Right lobe of liver (tissue), 6 donors: Measurements from ENCODE around the gene HOXA2. TPM values are rescaled to one million over a fixed set of nuclear protein-coding genes. Genes with fewer than 3 reads are reported as not detected.

Source experiments
- ATAC-seq, 4 donors: fragments of 200-7000 bp; cut with Tn5 transposase; one replicate each; pipeline ENCODE4 v1.9.1; 2020; ENCODE audit warnings: mild to moderate bottlenecking in 4 of 4, moderate library complexity in 4 of 4
- DNase-seq, 3 donors: peaks; one replicate each; pipeline ENCODE4 v3.0.0-alpha.2; 2020
- H3K27ac ChIP-seq, 3 donors: fragments of 200-600 bp; one replicate each; pipeline ENCODE4 v1.8.0; 2022
- H3K27me3 ChIP-seq, 2 donors: fragments of 200-600 bp; one replicate each; pipeline ENCODE4 v1.8.0; 2022
- H3K36me3 ChIP-seq, 4 donors: fragments of 200-600 bp; sonication (generic) in 1 of 4; one replicate each; pipeline versions ENCODE4 v1.5.1 to v1.8.0; 2017 to 2022; ENCODE audit warnings: control low read depth in 1 of 4
- H3K4me1 ChIP-seq, 4 donors: fragments of 200-600 bp; sonication (generic) in 1 of 4; one replicate each; pipeline versions ENCODE4 v1.5.1 to v1.8.0; 2017 to 2022; ENCODE audit warnings: control low read depth in 1 of 4
- H3K4me3 ChIP-seq, 3 donors: fragments of 200-600 bp; one replicate each; pipeline ENCODE4 v1.8.0; 2022
- H3K9me3 ChIP-seq, 4 donors: fragments of 200-600 bp; sonication (generic) in 1 of 4; one replicate each; pipeline versions ENCODE4 v1.5.1 to v1.8.0; 2017 to 2022; ENCODE audit warnings: control low read depth in 1 of 4
- CTCF ChIP-seq, 4 donors: fragments of 200-600 bp in 3 of 4; fragments of 450-650 bp in 1 of 4; IDR thresholded peaks; one replicate each; pipeline versions ENCODE4 v1.5.1 to v1.8.0; 2016 to 2022; ENCODE audit warnings: antibody characterized with exemption in 4 of 4, mild to moderate bottlenecking in 2 of 4
- POLR2A ChIP-seq: fragments of 450-650 bp; IDR thresholded peaks from one replicate; pipeline ENCODE4 v1.6.1; 2017; ENCODE audit warnings: antibody characterized with exemption, mild to moderate bottlenecking
- WGBS: methylation state at CpG from one replicate; pipeline ENCODE4 v1.1.6; 2018; ENCODE audit warnings: low coverage, low lambda C conversion rate; ENCODE audit not compliant: insufficient coverage; ENCODE audit errors: missing lambda C conversion rate; 5-methylcytosine and 5-hydroxymethylcytosine counted together
- intact Hi-C, 2 donors: fragments of 100-400 bp; cut with DNase I; formaldehyde crosslinking; loops; one replicate each; pipeline versions ENCODE4 v1.11.2 to v1.14.1; 2022
- total RNA-seq, 6 experiments: library from RNA; depleted of rRNA in 2 of 6; stranded (reverse); fragments of >200 nt in 2 of 6; fragmentation: NEBNext Ultra II Directional in 3 of 6; extraction: Animal tissue kit (Norgen Biotek cat#: 25700) in 3 of 6; gene quantifications; one replicate each; pipeline versions ENCODE4 v1.1.0 to v1.2.4, GENCODE V29; 2016 to 2023
- donor health status: DM: no; HTN: yes; CAD: no.
- donor health status: DM: no; HTN: no; CAD: no.
- donor health status: DM: no; HTN: no; CAD: no.
- donor health status: DM: no; HTN: yes; CAD: no.
- donor health status: DM: no; HTN: yes; CAD: no.

Gene HOXA2
- total RNA-seq, 6 experiments from 2014 or later = 0.16 to 0.19 (median 0.17) TPM; not detected in 3

DNA sequence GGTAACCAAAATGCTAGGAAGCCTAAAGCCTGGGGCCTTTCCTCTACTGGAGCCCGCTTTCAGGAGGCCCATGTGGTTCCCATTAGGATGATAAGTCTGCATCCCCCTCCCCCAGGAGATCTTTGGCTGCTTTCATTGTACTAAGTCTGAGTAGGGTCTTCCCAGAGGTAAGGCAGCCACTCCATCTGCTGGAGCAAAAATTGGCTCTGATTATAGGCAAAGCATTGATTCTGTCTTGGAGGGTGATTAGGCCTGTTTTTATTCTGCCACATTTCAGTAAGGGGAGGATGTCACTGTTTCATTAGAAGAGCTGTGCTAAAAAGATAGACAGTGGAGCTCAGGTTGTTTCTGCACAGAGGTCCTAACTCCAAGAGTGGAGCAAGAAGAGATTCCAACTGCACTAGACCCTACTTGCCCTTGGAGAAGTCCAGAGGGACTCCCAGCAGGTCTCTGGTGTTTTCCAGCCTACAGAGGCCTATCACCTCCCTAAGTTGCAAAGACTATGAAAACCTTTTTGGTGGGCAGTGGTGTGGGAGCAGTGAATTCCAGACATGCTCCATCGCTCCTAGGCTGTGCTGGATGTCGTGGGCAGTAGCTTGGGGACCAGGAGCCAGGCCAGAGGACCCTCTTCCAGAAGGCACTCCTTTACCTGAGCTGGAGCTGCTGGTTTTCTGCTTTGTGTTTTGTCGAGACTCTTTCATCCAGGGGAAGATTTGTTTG is 7.1 kb upstream of the HOXA2 start:
- ATAC-seq (no peak), DNase-seq (no peak)
- no peaks in the 10 kb centered on the region for H3K9me3 ChIP-seq
- 67% methylated on average over 1 of the region's 4 CpGs for WGBS
- no peaks in the 10 kb centered on the region for H3K36me3 ChIP-seq
- intact Hi-C loops = no loop called here
- no peak overlapping the region for H3K4me3 ChIP-seq
- peaks cover 0 to 10% of the 10 kb centered on the region in 2 donors for H3K27me3 ChIP-seq
- peak overlapping the region in 1 of 3 donors; percentile 65 for H3K27ac ChIP-seq
- H3K4me1 ChIP-seq = peaks cover 0 to 4% (median 0%) of the 10 kb centered on the region in 4 donors
- TF ChIP-seq POLR2A (no peak), CTCF (IDR thresholded peaks at IDR 0.05) (no peak)

- peak; percentile 66 to 72 (median 70) for ATAC-seq
- intact Hi-C loops = no loop called here
- no peak overlapping the region for H3K4me3 ChIP-seq
- peak in 2 of 3 donors; percentile 57 to 66 for DNase-seq
- WGBS = 41% methylated on average over 12 of the region's 41 CpGs
- TF ChIP-seq POLR2A (peak; percentile 31), CTCF (IDR thresholded peaks at IDR 0.05) (no peak)
- no peaks in the 10 kb centered on the region for H3K9me3 ChIP-seq
- peaks cover 0 to 4% (median 0%) of the 10 kb centered on the region in 4 donors for H3K4me1 ChIP-seq
- H3K36me3 ChIP-seq = no peaks in the 10 kb centered on the region
- peaks cover 0 to 10% of the 10 kb centered on the region in 2 donors for H3K27me3 ChIP-seq
- peak overlapping the region; percentile 31 to 74 (median 65) for H3K27ac ChIP-seq
These were observed 6.1 kb upstream of the HOXA2 start for GRCh38 chr7:27108390-27109127.

- TF ChIP-seq CTCF (IDR thresholded peaks at IDR 0.05) = no peak
- TF ChIP-seq POLR2A = no peak
- intact Hi-C loops = no loop called here
- Histone ChIP-seq H3K27me3 (peaks cover 0 to 12% of the 10 kb centered on the region in 2 donors), H3K27ac (peak overlapping the region; percentile 31 to 74 (median 65)), H3K4me1 (peaks cover 0 to 4% (median 2%) of the 10 kb centered on the region in 4 donors), H3K9me3 (no peaks in the 10 kb centered on the region), H3K36me3 (no peaks in the 10 kb centered on the region), H3K4me3 (no peak overlapping the region)
- DNase-seq (no peak), ATAC-seq (peak in 2 of 4 donors; percentile 6)
- 22% methylated on average over 18 of the region's 47 CpGs for WGBS
These were observed 5.2 kb upstream of the HOXA2 start for GRCh38 chr7:27107391-27108381.

DNA sequence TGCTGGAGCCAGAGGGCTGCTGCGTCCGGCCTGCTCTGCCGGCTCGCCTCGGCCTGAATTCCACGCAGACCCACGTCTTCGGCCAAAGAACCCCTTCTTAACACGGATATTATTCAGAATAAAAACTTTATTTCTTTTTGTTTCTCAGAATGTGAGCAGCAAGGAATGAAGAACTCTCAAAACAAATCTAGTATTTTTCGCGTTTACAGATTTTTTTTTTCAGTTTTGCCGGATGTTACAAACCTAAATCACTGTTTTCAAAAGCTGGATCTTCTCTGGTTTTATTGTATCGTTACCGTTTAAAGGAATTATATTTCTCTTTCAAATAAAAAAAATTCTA is 4.4 kb upstream of the HOXA2 start:
- no peak for DNase-seq
- no peaks in the 10 kb centered on the region for H3K9me3 ChIP-seq
- peak overlapping the region in 1 of 3 donors; percentile 13 for H3K4me3 ChIP-seq
- peaks cover 0 to 20% of the 10 kb centered on the region in 2 donors for H3K27me3 ChIP-seq
- TF ChIP-seq CTCF (IDR thresholded peaks at IDR 0.05) (no peak), POLR2A (no peak)
- peaks cover 0 to 4% (median 2%) of the 10 kb centered on the region in 4 donors for H3K4me1 ChIP-seq
- no peak for ATAC-seq
- 14% methylated on average over 7 of the region's 14 CpGs for WGBS
- H3K36me3 ChIP-seq = no peaks in the 10 kb centered on the region
- intact Hi-C loops = no loop called here
- H3K27ac ChIP-seq = peak overlapping the region; percentile 5 to 71 (median 65)
